HG03378 (cell line): ENCODE measurements around the gene RAB26.

Source experiments
- ATAC-seq: cut with Tn5 transposase; IDR thresholded peaks from one replicate; pipeline ENCODE4 v1.9.1; 2021; ENCODE audit warnings: mild to moderate bottlenecking, moderate library complexity; ENCODE audit not compliant: unreplicated experiment

Gene RAB26

GRCh38 chr16:2159175-2159838 is 10.9 kb downstream of the RAB26 start:
- no peak for ATAC-seq

DNA sequence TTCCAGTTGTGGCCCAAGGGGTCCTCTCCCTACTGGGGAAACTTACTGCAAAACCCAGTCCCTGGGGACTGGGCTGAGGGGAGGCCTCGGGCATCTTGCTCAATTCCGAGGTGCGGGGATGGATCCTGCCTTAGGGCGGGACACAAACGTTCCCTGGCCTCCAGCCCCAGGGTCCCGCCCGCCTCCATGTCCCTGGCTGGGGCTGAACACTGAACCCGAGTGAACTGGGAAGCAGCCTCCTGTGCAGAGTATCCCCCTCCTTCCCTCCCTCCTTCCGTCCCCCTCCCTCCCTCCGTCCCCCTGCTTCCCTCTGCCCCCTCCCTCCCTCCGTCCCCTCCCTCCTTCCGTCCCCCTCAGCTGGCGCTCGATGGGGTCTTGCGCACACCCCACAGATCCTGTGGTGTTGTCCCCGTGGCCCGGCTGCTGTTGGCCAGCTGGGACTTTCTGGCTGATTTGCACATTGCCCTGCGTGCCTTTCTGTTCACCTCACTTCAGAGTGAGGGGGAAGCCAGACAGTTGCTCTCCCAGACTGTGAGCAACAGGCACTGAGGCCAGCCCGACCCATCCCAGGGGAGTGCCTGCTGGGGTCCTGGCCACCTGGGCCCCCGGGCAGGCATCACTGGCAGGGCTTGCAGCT is 12.6 kb downstream of the RAB26 start:
- ATAC-seq = no peak

DNA sequence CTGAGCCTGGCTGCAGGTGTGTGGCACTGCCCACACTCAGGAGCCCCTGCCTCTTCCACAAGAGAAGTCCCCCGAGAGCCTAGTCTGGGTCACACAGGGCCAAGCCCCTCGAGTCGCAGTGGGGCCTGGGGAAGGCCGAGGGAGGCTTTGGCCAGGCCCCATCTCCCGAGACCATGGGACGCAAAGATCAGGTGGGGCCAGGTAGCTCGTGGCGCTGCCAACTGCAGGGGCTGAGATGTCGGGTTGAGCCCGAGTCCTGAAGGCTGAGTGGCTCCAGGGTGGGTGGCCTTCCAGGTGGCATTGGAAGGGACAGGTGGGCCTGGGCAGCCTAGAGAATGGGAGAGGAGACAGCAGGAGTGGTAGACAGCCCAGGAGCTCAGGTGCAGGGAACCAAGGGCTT is 13.5 kb downstream of the RAB26 start:
- no peak for ATAC-seq

GRCh38 chr16:2162676-2163118 is 14.3 kb downstream of the RAB26 start:
- ATAC-seq = no peak

DNA sequence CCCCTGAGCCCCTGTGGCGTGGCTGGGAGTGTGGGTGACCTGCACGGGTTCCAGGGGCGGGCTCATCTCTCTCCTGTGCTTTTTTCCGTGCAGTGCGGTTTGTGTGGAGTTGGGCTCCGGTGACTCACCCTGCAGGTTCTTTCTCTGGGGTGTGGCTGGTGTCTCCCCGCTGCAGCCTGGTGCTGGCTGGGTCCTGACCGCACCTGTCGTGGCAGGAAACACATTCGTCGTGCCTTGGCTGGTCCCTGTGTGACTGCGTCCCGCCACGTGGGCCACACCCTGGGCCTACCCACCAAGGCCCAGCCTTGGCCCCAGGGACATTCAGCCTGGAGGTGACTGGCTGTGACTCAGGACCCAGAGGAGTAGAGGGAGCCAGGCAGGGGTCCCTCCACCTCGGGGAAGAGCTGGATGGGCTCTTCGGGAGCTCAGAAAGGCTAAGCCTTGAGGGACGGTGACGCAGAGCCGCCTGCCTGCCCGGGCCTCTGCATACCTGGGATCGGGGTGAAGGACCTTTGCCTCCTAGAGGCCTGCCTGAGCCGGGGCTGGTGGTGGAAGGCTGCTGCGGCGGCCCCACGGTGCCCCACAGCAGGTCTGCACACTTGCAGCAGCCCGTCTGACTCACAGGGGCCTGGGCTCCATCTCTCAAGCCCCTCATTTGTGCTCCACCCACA is 14.9 kb downstream of the RAB26 start:
- no peak for ATAC-seq

- no peak for ATAC-seq
Measured at GRCh38 chr16:2165861-2166260, 17.4 kb downstream of the RAB26 start.

GRCh38 chr16:2166263-2167067 is 18.0 kb downstream of the RAB26 start:
- ATAC-seq = no peak

DNA sequence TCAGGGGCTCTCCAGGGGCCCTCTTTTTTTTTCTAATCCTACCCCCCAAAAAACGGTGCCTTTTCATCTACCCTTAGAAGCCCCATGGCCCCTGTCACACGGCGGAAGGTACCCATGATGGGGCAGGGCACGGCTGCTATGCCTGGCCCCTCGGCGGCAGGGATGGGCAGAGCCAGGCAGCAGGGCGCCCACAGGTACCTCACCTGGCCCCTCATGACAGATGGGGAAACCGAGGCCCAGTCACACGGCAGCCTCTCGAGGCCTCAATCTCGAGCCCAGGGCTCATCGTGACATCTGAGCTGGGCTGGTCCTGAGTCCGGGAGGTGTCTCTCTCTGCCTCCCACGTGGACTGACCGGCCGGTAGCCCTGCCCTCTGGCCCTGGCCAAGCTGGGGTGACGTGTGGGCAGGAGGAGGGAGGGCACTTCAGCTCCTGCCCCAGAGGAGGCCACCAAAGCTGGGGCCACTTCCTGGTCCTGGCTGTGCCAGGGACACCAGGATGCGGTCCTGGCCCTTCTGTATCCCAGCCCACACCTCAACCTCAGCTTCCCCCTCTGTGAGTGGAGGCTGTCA is 18.7 kb downstream of the RAB26 start:
- no peak for ATAC-seq

DNA sequence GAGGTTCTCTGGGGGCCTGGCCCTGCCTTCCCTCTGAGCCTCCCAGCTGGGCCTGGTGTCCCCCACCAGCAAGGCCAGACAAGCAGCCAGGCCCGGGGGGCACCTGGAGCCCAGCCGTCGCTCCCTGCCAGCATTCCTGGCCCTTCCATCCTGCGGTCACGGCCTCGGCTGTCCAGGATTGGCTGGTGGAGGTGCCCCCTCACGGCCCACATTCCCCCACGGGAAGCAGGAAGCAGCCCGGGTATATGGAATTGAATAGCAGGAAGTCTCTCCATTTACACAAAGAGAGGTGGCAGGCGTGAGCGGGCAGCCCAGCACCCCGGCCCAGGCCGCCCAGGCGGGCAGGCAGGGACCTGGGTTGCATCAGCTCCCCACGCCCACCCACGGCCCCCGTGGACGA is 21.7 kb downstream of the RAB26 start:
- no peak for ATAC-seq

DNA sequence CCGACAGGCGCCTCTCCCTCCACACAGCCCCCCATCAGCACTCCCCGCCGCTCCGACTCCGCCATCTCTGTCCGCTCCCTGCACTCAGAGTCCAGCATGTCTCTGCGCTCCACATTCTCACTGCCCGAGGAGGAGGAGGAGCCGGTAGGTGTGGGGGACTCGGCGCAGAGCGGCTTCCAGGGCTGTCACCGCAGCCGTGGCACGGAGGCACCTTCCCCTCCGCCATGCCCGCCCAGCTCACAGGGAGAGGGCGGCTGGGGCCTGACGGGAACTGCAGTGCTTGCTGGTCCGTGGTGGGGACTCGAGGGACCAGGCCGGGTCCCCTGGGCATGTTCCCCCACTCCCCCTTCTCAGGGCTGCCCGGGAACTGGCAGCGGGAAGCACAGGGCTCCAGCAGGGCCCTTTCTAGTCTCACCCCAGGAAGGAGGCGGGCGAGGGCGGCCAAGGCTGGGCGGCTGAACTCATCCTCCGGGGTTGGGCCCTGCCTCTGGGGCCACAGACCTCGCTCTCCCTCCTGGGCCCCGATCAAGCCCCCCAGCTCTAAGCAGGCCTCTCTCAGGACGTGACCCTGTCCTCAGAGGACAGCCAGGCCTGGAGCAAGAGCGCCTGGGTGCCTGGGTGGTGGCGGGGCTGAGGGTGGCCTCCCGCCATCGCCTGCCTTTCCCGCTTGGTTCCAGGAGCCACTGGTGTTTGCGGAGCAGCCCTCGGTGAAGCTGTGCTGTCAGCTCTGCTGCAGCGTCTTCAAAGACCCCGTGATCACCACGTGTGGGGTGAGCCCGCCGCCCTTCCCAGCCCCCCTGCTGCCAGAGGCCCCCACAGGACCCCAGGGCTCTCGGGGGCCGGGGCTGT is 22.4 kb downstream of the RAB26 start:
- no peak for ATAC-seq

- ATAC-seq = no peak
Measured at GRCh38 chr16:2171601-2172178, 23.3 kb downstream of the RAB26 start.

GRCh38 chr16:2172688-2173335 is 24.4 kb downstream of the RAB26 start:
- ATAC-seq = no peak

- no peak for ATAC-seq
Measured at GRCh38 chr16:2173366-2173765, 24.9 kb downstream of the RAB26 start.

GRCh38 chr16:2173916-2174315 is 25.5 kb downstream of the RAB26 start:
- ATAC-seq = no peak

DNA sequence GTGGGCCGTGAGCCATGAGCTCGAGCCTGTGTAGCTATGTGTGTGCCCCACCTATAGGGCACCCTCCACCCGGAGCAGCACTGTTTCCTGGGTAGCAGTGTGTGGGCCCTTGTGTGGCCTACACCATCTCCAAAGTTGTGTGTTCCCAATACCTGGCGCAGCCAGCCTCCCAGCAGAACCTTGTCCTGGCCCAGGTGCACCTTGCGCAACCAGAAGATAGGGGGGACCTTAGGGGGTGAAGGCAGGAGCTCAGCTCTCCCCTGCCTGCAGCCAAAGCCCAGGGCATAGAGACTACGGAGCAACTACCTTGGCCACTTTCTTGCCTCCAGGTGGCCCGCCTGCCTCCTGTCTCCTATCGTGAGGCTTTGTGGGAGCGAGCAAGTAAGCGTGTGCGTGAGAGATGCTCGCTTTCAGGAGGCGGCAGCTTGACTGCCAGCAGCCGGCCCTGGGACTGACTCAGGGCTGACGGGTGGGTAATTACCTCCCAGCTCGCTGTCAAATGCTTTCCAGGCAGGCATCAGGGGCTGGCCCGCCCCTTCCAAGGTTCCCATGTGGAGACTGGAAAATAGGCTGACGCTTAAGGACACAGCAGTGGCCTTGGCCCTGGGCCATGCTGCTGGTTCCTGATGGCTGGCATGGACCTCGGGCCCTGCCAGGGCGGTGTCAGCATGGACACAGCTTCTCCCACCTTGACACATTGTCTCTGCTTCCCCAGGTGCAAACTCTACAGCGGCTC is 26.1 kb downstream of the RAB26 start:
- ATAC-seq = no peak

DNA sequence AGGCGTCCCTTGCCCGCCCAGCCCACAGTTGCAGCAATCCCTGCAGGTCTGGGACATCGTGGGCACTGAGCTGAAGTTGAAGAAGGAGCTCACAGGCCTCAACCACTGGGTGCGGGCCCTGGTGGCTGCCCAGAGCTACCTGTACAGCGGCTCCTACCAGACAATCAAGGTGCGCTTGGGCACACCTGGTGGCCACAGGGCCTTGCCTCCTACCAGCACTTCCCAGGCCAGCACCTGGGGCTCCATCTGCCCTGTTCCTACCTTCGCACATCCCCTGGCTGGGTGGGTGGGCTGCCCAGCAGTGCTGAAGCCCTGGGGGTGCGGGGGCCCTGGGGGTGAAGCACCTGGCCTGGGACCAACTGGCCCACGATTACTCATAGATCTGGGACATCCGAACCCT is 27.0 kb downstream of the RAB26 start:
- no peak for ATAC-seq

- ATAC-seq = no peak
Measured at GRCh38 chr16:2176047-2176446, 27.6 kb downstream of the RAB26 start.

DNA sequence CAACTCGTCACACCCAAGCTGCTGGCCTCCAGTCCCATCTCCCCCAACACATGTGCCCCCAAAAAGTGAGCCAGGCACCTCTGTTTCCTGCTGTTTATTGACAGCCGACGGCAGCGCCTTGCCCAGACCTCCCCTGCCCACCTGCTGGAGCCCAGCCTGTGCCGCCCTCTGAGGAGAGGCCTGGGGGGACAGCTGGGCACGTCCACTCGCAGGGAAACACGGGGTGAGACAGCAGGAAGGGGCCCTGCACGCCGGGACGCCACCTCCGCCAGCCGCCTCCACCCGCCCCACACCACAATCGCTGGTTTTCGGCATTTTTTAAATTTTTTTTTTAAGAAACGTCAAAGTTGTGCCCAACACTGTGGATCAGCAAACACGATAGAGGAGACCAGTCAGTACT is 28.7 kb downstream of the RAB26 start:
- no peak for ATAC-seq

- no peak for ATAC-seq
Measured at GRCh38 chr16:2177561-2177960, 29.1 kb downstream of the RAB26 start.
